GM12878 (cell line): ENCODE measurements around the gene FDPS. TPM values are rescaled to one million over a fixed set of nuclear protein-coding genes. Genes with fewer than 3 reads are reported as not detected.

Experiments used
- BHLHE40 ChIP-seq, 2 experiments: fragments of 450-650 bp in 1 of 2; IDR thresholded peaks; 2 replicates each; pipeline ENCODE4 v1.6.1; 2011 to 2017; ENCODE audit warnings: low read depth in 2 of 2, borderline replicate concordance in 1 of 2, improper control_type of control experiment in 1 of 2, low read length in 1 of 2, mild to moderate bottlenecking in 1 of 2
- CUX1 ChIP-seq: IDR thresholded peaks from 2 replicates; pipeline ENCODE4 v1.6.1; 2012; ENCODE audit warnings: improper control_type of control experiment, low read depth, low read length; ENCODE audit not compliant: insufficient replicate concordance
- EED ChIP-seq: sonication (generic); IDR thresholded peaks from 2 replicates; pipeline ENCODE4 v1.6.1; 2016; ENCODE audit warnings: antibody characterized with exemption, low read depth
- NRF1 ChIP-seq: conservative IDR thresholded peaks from 2 replicates; pipeline ENCODE4 v1.6.1; 2011; ENCODE audit warnings: mild to moderate bottlenecking, low read depth, low read length, improper control_type of control experiment
- SPI1 ChIP-seq: IDR thresholded peaks from 2 replicates; pipeline ENCODE4 v1.6.1; 2011; ENCODE audit warnings: low read depth, mild to moderate bottlenecking, low read length, moderate library complexity, borderline replicate concordance; ENCODE audit not compliant: insufficient read depth
- TAF1 ChIP-seq: IDR thresholded peaks from 2 replicates; pipeline ENCODE4 v1.6.1; 2011; ENCODE audit warnings: mild to moderate bottlenecking, low read depth, low read length, borderline replicate concordance
- TBL1XR1 ChIP-seq: IDR thresholded peaks from 2 replicates; pipeline ENCODE4 v1.6.1; 2012; ENCODE audit warnings: low read depth, low read length, improper control_type of control experiment
- YY1 ChIP-seq: IDR thresholded peaks from 2 replicates; pipeline ENCODE4 v1.6.1; 2011; ENCODE audit warnings: low read depth, mild to moderate bottlenecking, low read length
- ZBTB33 ChIP-seq: fragments of 450-650 bp; IDR thresholded peaks from 2 replicates; pipeline ENCODE4 v1.6.1; 2017; ENCODE audit warnings: mild to moderate bottlenecking
- ZBTB40 ChIP-seq: fragments of 450-650 bp; IDR thresholded peaks from 2 replicates; pipeline ENCODE4 v1.6.1; 2016; ENCODE audit warnings: mild to moderate bottlenecking, moderate library complexity, borderline replicate concordance
- ZNF207 ChIP-seq: fragments of 450-650 bp; IDR thresholded peaks from 2 replicates; pipeline ENCODE4 v1.6.1; 2014; ENCODE audit warnings: antibody characterized with exemption, mild to moderate bottlenecking, borderline replicate concordance
- ZNF274 ChIP-seq: IDR thresholded peaks from one replicate; pipeline ENCODE4 v1.8.0; 2011; ENCODE audit not compliant: insufficient read length, insufficient read depth
- ZZZ3 ChIP-seq: IDR thresholded peaks from 2 replicates; pipeline ENCODE4 v1.6.1; 2011; ENCODE audit warnings: low read depth; ENCODE audit not compliant: control insufficient read depth, insufficient read length
- polyA plus RNA-seq, 11 experiments: library from polyadenylated mRNA; depleted of rRNA in 4 of 11; unstranded in 6 of 11; stranded (reverse) in 5 of 11; fragments of >200 nt; fragmentation: Nextera tagmentation in 4 of 11; fragmentation: Illumina TruSeq in 1 of 11; extraction: Ambion mirVana in 4 of 11; extraction: Trizol in 1 of 11; gene quantifications; 1 replicate in 1 of 11; 2 replicates in 10 of 11; pipeline versions ENCODE4 v1.2.1 to v1.2.3, GENCODE V29; 2011 to 2016; ENCODE audit warnings: inconsistent platforms in 2 of 11, missing spikeins in 2 of 11, low read depth in 1 of 11
- total RNA-seq, 4 experiments: library from RNA; depleted of rRNA in 3 of 4; stranded (reverse); fragments of >200 nt in 3 of 4; fragmentation: Illumina TruSeq in 1 of 4; extraction: Trizol in 1 of 4; gene quantifications; 2 replicates each; pipeline versions ENCODE4 v1.2.1 to v1.2.3, GENCODE V29; 2013 to 2021

FDPS gene
- total and polyA plus RNA-seq, 10 of the 15 experiments (the other 5 are each of a cell fraction or from before 2014, with no cell fraction given): 405 to 1,156 (median 487) TPM

GRCh38 chr1:155308493-155309422 lies at the start of gene FDPS (continued):
- TF ChIP-seq ZNF274 (no peak), ZBTB40 (peak; percentile 73; the same call in 1 of the 2 replicates), BHLHE40 (IDR thresholded peaks at IDR 0.05; ENCODE audit: borderline replicate concordance in 1 of 2, low read depth in 2 of 2, low read length in 1 of 2) (peak; percentile 76 to 89), TAF1 (peak; percentile 82), TBL1XR1 (peak; percentile 56; the same call in 1 of the 2 replicates), ZBTB33 (no peak), ZNF207 (no peak), YY1 (peak; percentile 82), EED (peak; percentile 16; the same call in 1 of the 2 replicates), ZZZ3 (no peak), NRF1 (0 out of 2 replicates have a peak, but pooled peaks have one; percentile 7), SPI1 (no peak), CUX1 (no peak)
